GM12865 (cell line): Measurements from ENCODE around the gene PRDM15.

Experiments used
- DNase-seq: peaks from one replicate; pipeline ENCODE4 v3.0.0; 2010; ENCODE audit warnings: low read depth
- H3K4me3 ChIP-seq: 2 replicates; pipeline ENCODE4 v1.5.1; 2011; ENCODE audit warnings: mild to moderate bottlenecking, low read depth, low read length, control low read depth
- CTCF ChIP-seq: IDR thresholded peaks from 2 replicates; pipeline ENCODE4 v1.5.1; 2011; ENCODE audit warnings: low read length, control low read depth, low read depth, inconsistent platforms; ENCODE audit not compliant: insufficient read depth; ENCODE audit errors: missing control alignments

Gene PRDM15

GRCh38 chr21:41879190-41879998 lies at the start of gene PRDM15:
TSS of gene PRDM15 (minus strand) at chr21:41879344. CDS start at chr21:41860363, 18,981 bp downstream.
- peak within 1 kb of the TSS; percentile 93 for H3K4me3 ChIP-seq
- TF ChIP-seq CTCF, result no peak
- DNase-seq, result peak; percentile 93

DNA sequence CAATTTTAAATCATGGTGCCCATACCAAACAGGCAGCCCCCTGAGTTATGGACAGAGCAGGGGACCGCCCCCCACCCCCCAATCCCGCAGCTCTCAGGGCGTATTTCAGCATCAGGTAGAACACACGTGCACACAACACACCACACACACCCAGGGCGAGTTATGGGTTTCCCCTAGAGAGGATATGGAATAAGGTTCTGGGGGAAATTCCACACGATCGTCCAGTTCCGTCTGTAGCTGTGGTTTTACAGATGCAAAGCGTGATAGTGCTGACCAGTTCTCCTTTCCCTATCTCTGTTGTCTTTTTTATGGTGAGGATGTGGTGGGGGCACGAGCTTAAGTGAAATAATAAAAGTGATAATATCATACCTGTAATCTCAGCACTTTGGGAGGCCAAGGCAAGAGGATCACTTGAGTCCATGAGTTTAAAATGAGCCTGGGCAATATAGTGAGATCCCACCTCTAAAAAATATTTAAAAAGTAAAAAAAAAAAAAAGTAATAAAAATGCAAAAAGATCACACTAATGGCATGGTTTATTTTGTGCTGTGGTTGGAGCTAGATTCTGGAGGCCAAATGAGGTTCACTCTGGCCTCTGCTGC lies 49.6 kb upstream of the PRDM15 start:
- peak; percentile 90 for DNase-seq
- no peak overlapping the region for H3K4me3 ChIP-seq
- TF ChIP-seq CTCF, result no peak

DNA sequence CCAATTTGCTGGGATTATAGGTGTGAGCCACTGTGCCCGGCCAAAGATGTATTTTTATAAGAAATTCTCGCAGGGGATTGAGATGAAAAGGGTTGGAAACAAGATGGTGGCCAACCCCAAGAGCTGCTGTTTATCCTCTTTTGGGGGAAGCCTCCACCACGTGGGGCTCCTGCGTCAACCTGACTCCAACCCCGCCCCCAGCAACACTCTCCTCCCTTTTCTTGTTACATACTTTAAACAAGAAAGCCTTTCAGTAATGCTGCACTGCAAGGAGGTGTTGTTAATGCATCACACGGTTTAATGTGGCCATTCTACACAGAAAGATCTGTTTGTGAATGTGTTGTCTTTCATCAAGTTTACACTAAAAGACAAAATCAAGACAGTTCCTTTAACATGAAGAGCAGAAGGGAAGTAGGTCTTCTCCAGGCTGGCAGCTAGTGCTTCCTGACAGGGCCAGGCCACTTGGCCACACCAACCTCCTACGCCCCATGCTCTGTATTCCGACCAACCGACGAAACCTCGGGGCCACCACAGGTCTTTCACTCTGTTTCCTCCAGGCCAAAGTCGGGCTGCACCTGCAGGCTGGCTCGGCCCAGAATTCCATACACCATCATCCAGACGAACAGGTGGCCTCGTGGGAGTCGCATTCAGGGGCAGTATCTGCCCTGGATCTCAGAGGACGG lies 48.7 kb upstream of the PRDM15 start:
- DNase-seq, result peak; percentile 83
- H3K4me3 ChIP-seq, result no peak overlapping the region; the same call in 1 of the 2 replicates
- no peak for TF ChIP-seq CTCF

DNA sequence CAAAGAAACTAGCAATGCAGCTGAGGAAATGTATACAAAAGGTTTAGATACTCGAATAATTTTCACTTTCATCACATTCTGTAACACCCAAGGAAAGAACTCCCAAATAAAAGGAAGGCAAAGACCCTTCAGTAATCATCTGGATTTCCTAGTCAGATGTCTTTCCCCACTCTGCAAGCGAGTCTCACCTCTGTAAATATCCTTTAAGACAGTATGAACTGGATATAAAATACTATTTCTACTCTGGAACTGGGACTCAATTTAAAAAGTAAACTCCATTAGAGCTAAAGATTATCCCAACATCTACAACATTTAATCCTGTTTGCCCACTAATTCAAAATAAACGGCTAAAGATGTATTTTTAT lies 47.6 kb upstream of the PRDM15 start:
- no peak for DNase-seq
- TF ChIP-seq CTCF, result no peak
- peak overlapping the region; percentile 92 for H3K4me3 ChIP-seq

DNA sequence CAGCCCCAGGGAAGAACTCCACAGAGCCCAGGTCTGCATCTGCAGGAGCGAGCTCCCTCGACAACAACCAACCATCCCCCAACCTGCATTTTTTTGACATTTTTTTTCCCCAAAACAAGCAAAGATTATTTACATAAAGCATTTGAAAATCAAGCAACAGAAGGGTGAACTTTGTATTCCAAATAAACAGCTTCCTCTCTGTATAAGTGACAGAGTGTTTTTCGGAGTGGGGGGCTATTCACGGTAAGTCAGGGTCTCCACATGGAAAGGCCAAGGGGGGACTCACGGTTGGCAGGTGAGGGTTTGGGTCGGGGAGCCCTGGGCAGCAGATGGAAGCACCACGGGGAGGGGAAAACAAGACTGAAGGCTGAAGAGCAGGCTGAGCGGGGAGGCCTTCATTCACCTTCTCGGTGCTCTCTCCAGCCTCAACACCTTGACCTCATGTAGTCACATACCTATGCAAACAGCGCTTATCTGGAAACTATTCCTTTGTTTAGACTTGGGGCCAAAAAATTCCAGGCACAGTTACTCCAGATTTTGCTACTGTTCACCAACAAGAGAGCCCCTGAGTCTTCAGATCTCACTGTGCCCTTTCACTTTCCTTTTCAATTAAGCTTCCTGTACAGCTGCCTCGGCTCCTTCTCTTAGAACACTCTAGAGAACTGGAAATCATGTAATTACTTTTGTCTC lies 47.1 kb upstream of the PRDM15 start:
- peak overlapping the region; percentile 92 for H3K4me3 ChIP-seq
- peak; percentile 78 for DNase-seq
- no peak for TF ChIP-seq CTCF

DNA sequence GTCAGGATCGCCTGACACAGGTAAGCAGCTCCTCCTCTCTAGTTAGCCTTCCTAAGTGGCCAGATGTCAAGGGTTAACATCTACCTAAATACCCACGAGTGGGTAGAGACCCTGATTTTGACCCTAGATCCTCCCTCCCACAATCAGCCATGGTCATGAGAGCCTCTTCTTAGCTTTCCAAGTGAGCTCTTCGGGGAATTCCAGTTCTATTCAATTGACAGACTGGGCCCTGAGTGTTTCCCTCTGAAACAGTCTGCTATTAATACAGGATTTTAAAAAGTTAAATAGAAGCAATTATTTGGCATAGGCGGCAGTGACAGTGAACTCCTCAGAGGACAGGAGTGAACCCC lies 46.6 kb upstream of the PRDM15 start:
- DNase-seq, result no peak
- H3K4me3 ChIP-seq, result peak overlapping the region; percentile 92
- no peak for TF ChIP-seq CTCF
